HG03025 (cell line): ENCODE data around the gene CMSS1.

Source experiments
- ATAC-seq: cut with Tn5 transposase; IDR thresholded peaks from one replicate; pipeline ENCODE4 v1.9.1; 2021; ENCODE audit warnings: mild to moderate bottlenecking, moderate library complexity; ENCODE audit not compliant: unreplicated experiment, low FRiP score

CMSS1 gene

GRCh38 chr3:100155590-100155989 is 337.9 kb downstream of the CMSS1 start:
- ATAC-seq, result no peak

DNA sequence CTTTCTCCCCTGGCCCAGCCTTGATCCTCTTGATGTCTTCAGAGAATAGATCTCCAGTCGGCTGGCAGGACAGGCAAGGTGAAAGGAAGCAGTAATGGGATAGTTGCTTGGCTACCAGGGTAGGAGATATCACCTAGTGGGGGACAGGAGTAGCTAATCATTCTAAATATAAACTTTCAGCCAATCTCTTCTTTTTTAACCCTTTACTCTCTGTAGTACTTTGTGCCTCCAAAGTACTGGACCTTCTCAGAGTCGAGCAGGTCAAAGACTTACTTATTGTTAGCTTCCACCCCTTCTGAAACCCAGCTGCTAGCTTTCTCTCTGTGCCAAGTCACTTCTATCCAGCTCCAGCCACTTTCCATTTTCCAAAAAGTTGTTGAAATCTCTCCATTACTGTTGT is 340.0 kb downstream of the CMSS1 start:
- ATAC-seq, result no peak

GRCh38 chr3:100158918-100159330 is 341.3 kb downstream of the CMSS1 start:
- ATAC-seq, result no peak

DNA sequence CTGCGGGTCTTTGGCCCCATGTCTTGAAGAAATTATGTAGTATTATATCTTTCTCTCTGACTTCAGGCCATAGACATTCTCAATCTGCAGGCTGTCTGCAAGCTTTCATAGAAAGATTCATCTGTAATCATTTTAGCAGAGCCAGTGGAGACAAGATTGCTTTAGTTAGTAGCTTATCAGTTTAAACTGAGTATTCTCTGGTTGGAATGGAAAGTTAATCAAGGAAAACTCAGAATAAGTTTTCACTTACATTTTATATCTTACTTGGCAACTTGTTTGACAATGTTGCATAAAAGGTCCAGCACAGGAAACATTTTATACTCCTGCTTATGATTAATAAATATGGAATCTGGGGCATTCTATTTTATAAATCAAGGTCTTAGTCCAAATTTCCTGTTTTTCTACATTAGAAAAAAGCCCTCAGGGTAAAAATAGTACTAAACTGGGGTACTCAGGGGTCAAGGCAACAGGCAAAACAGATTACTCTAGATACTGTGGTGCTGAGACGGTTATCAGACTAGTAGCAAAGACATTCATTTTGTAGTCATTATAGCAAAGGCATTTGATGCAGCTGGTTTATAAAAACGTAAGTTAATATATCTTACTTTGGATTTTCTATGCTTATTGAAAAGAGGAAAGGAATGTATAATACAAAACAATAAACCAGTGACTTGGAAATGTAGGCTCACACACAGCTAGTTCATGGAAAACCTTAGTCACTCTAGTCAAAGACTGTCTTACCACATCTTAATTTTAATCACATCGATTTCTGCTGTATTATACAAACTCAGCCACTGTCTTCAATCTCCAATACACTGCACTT is 341.9 kb downstream of the CMSS1 start:
- no peak for ATAC-seq

DNA sequence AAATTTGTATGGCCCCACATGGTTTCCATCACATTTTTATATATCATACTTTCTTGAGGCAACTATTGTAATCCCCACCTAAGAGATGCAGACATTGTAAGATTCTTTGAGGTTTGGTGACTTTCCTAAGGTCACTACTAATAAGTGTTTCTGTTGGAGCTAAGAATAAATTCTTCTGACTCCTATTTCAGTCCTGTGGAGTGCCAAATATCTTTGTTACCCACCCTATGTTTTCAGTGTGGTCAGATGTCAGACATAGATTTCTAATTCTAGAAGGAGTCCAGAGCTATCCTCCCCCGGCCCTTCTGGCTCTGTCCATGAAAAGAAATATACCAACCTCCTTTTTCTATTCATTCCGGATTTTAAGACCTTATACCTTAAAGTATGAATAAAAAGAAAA is 342.9 kb downstream of the CMSS1 start:
- no peak for ATAC-seq

DNA sequence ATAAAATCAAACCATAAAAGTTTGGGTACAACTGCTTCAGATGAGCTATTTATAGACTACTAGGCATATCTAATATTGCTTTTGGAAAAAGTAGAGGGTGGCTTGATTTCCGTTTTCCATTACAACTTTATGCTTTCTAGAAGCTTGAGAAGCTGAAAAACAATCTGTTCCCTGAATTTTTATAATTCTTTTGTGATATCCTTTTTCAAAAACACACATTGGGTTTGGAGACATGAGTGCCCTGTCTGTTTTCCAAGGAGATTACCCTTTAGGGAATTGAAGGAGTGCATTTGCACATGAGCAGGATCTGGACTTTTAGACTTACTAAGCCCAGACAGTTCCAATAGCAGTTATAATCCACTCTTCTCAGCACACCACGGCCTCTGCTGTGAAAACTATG is 346.1 kb downstream of the CMSS1 start:
- ATAC-seq, result no peak

GRCh38 chr3:100164743-100165142 is 347.1 kb downstream of the CMSS1 start:
- ATAC-seq, result no peak

- no peak for ATAC-seq
Measured at GRCh38 chr3:100165926-100166550, 348.4 kb downstream of the CMSS1 start.

DNA sequence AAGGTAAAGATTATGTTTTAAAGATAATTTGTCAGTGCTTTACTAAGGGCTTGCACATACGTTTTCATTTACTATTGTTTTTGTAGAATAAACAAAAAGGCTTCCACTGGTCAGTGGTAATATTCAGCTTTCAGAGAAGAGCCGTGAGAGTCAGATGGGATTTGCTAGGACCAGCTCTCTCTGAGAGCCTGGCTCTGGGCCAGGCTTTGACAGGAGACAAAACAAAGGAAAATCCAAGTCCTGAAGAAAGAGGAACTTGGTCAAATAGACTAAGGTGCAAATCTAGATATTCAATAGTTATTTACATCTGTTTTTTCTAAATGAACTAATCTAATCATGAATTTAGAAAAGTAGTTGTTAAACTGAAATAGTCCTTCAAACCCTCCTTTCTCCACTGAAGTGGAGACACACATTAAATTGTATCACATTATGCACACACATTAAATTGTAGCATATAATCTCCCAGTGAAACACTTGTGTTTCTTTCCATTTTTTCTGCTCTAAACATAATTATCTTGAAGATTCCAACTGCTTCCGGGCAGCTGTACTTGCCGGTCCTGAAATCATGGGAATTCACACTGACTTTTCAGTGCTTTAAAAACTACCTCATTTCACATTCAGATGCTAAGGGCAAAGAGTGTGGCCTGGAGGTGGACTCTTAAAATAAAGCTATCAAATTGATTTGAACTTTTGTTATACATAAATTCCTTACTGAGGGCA is 351.7 kb downstream of the CMSS1 start:
- ATAC-seq, result no peak

- no peak for ATAC-seq
Measured at GRCh38 chr3:100170486-100170885, 352.8 kb downstream of the CMSS1 start.

GRCh38 chr3:100171211-100171914 is 353.7 kb downstream of the CMSS1 start:
- ATAC-seq, result no peak

GRCh38 chr3:100173961-100174360 is 356.3 kb downstream of the CMSS1 start:
- ATAC-seq, result no peak

- ATAC-seq, result no peak
Measured at GRCh38 chr3:100175637-100176280, 358.1 kb downstream of the CMSS1 start.

- no peak for ATAC-seq
Measured at GRCh38 chr3:100179692-100180349, 362.2 kb downstream of the CMSS1 start.

DNA sequence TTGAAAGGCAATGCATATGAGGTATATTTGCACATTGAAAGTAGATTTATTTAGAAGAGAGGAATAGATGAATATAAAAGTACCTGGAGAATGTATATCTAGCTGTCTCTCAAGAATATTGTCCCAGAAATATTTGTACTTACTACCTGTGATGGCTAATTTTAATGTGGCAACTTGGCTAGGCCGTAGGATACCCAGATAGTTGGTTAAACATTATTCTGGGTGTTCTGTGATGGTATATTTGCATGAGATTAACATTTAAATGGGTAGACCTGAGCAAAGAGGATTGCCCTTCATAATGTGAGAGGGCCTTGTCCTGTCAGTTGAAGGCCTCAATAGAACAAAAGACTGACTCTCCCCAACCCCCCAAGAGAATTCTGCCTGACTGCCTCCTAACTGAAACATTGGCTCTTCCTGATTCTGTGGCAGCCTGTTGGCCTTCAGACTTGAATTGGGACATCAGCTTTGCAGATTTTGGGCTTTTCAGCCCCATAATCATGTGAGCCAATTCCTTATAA is 366.0 kb downstream of the CMSS1 start:
- ATAC-seq, result no peak

GRCh38 chr3:100184948-100185570 is 367.4 kb downstream of the CMSS1 start:
- ATAC-seq, result no peak

- ATAC-seq, result no peak
Measured at GRCh38 chr3:100185847-100186246, 368.2 kb downstream of the CMSS1 start.

- ATAC-seq, result no peak
Measured at GRCh38 chr3:100189444-100189964, 371.8 kb downstream of the CMSS1 start.

DNA sequence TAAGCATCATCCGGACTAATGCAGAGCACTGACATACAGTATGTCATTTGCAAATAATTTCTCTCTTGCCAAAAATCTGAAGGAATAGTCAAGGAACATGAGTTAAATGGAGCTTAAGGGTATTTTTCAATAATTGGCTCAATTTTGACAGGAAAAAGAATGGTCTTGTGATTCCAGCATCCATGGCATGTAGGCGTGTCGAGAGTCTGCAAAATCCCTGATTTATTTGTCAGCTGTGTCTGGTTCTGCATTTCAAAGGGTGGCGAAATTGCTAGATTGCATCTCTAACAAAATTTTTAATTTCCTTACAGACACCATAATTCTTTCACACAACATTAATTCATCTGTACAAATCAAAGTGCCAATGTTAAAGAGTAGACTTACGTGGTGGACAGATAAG is 377.7 kb downstream of the CMSS1 start:
- ATAC-seq, result no peak
